ENCODE measurements around the gene HS3ST3A1.

HS3ST3A1 gene

GRCh38 chr17:13601776-13602551, at the start of gene HS3ST3A1:
HS3ST3A1 (minus strand) TSS chr17:13601929; CDS start chr17:13601129, 800 bp downstream.
- DNase-seq (ENCODE audit: low read depth): no peak

- no peak for DNase-seq (ENCODE audit: low read depth)
Observed at GRCh38 chr17:13650096-13650675, 48.5 kb upstream of the HS3ST3A1 start.

- DNase-seq (ENCODE audit: low read depth): no peak
Observed at GRCh38 chr17:13647543-13648021, 45.9 kb upstream of the HS3ST3A1 start.

GRCh38 chr17:13646969-13647542, 45.3 kb upstream of the HS3ST3A1 start:
- DNase-seq (ENCODE audit: low read depth): no peak

- no peak for DNase-seq (ENCODE audit: low read depth)
Observed at GRCh38 chr17:13646411-13646810, 44.7 kb upstream of the HS3ST3A1 start.

GRCh38 chr17:13643180-13643579, 41.5 kb upstream of the HS3ST3A1 start:
- DNase-seq (ENCODE audit: low read depth): no peak

GRCh38 chr17:13642188-13642587, 40.5 kb upstream of the HS3ST3A1 start:
- no peak for DNase-seq (ENCODE audit: low read depth)

- no peak for DNase-seq (ENCODE audit: low read depth)
Observed at GRCh38 chr17:13640551-13640950, 38.8 kb upstream of the HS3ST3A1 start.

- no peak for DNase-seq (ENCODE audit: low read depth)
Observed at GRCh38 chr17:13638855-13639458, 37.2 kb upstream of the HS3ST3A1 start.

GRCh38 chr17:13636951-13637350, 35.2 kb upstream of the HS3ST3A1 start:
- DNase-seq (ENCODE audit: low read depth): no peak

- DNase-seq (ENCODE audit: low read depth): no peak
Observed at GRCh38 chr17:13635951-13636350, 34.2 kb upstream of the HS3ST3A1 start.

GRCh38 chr17:13634021-13634420, 32.3 kb upstream of the HS3ST3A1 start:
- DNase-seq (ENCODE audit: low read depth): no peak

- DNase-seq (ENCODE audit: low read depth): no peak
Observed at GRCh38 chr17:13631529-13631928, 29.8 kb upstream of the HS3ST3A1 start.

- no peak for DNase-seq (ENCODE audit: low read depth)
Observed at GRCh38 chr17:13626703-13627102, 25.0 kb upstream of the HS3ST3A1 start.

- DNase-seq (ENCODE audit: low read depth): no peak
Observed at GRCh38 chr17:13619462-13619861, 17.7 kb upstream of the HS3ST3A1 start.

GRCh38 chr17:13616031-13616430, 14.3 kb upstream of the HS3ST3A1 start:
- no peak for DNase-seq (ENCODE audit: low read depth)

GRCh38 chr17:13609941-13610340, 8.2 kb upstream of the HS3ST3A1 start:
- DNase-seq (ENCODE audit: low read depth): no peak

GRCh38 chr17:13601322-13601775, 380 bp downstream of the HS3ST3A1 start:
- no peak for DNase-seq (ENCODE audit: low read depth)

GRCh38 chr17:13600475-13601321, 1.0 kb downstream of the HS3ST3A1 start:
- DNase-seq (ENCODE audit: low read depth): no peak

- no peak for DNase-seq (ENCODE audit: low read depth)
Observed at GRCh38 chr17:13599864-13600263, 1.9 kb downstream of the HS3ST3A1 start.

GRCh38 chr17:13599168-13599577, 2.6 kb downstream of the HS3ST3A1 start:
- DNase-seq (ENCODE audit: low read depth): no peak

Measured in stimulated activated CD8-positive, alpha-beta memory T cell treated with anti-CD3 and anti-CD28 coated beads, Interleukin-15, amount 100 ng/mL, for 24 hours (primary cell).